Adrenal gland (tissue), 12 donors: ENCODE measurements around the gene RCL1. TPM values are rescaled to one million over a fixed set of nuclear protein-coding genes. Genes with fewer than 3 reads are reported as not detected.

ENCODE experiments used
- DNase-seq, 7 donors: peaks; one replicate each; pipeline ENCODE4 v3.0.0-alpha.2; 2019 to 2020
- H3K27ac ChIP-seq, 5 donors: fragments of 200-600 bp; sonication (generic) in 4 of 5; 1 replicate in 3 of 5; 2 replicates in 2 of 5; pipeline versions ENCODE4 v1.5.1 to v1.8.0; 2016 to 2020; ENCODE audit warnings: mild to moderate bottlenecking in 1 of 5
- H3K27me3 ChIP-seq: fragments of 200-600 bp; 2 replicates; pipeline ENCODE4 v1.8.0; 2021
- H3K36me3 ChIP-seq, 2 donors: fragments of 200-600 bp; replicated peaks in 1 of 2; 1 replicate in 1 of 2; 2 replicates in 1 of 2; pipeline versions ENCODE4 v1.5.1 to v1.8.0; 2018 to 2022
- H3K4me1 ChIP-seq, 2 donors: fragments of 200-600 bp; replicated peaks in 1 of 2; 1 replicate in 1 of 2; 2 replicates in 1 of 2; pipeline versions ENCODE4 v1.5.1 to v1.8.0; 2018 to 2021
- H3K4me3 ChIP-seq, 4 donors: fragments of 200-600 bp; sonication (generic) in 3 of 4; one replicate each; pipeline ENCODE4 v1.5.1; 2016 to 2018
- H3K9me3 ChIP-seq, 3 donors: fragments of 200-600 bp; sonication (generic) in 1 of 3; replicated peaks in 1 of 3; 1 replicate in 2 of 3; 2 replicates in 1 of 3; pipeline versions ENCODE4 v1.5.1 to v1.8.0; 2016 to 2021
- POLR2A ChIP-seq, 2 donors: fragments of 450-650 bp; IDR thresholded peaks; one replicate each; pipeline ENCODE4 v1.6.1; 2017; ENCODE audit warnings: antibody characterized with exemption in 2 of 2, mild to moderate bottlenecking in 2 of 2, moderate library complexity in 1 of 2
- WGBS, 4 donors: extraction: QIAGEN DNeasy Blood & Tissue Kit in 2 of 4; methylation state at CpG; one replicate each; pipeline versions ENCODE4 v1.1.5 to v1.1.7; 2013 to 2017; 5-methylcytosine and 5-hydroxymethylcytosine counted together
- intact Hi-C, 2 donors: fragments of 100-400 bp; cut with DNase I; formaldehyde crosslinking; loops; one replicate each; pipeline versions ENCODE4 v1.14.1 to v1.15.0; 2022 to 2023
- polyA plus RNA-seq, 3 donors: library from polyadenylated mRNA; stranded (reverse); fragments of 200-250 nt in 2 of 3; fragments of 350-450 nt in 1 of 3; fragmentation: Illumina TruSeq in 1 of 3; extraction: RNeasy Lipid Tissue Mini Kit (QIAGEN cat#74804) in 1 of 3; gene quantifications; one replicate each; pipeline ENCODE4 v1.2.3, GENCODE V29; 2013 to 2014
- total RNA-seq, 9 donors: library from RNA; depleted of rRNA in 4 of 9; stranded (reverse); fragments of >200 nt in 4 of 9; fragments of 120-200 nt in 1 of 9; fragmentation: NEBNext Ultra II Directional in 1 of 9; extraction: Animal tissue kit (Norgen Biotek cat#: 25700) in 1 of 9; gene quantifications; one replicate each; pipeline versions ENCODE4 v1.1.0 to v1.2.4, GENCODE V29; 2013 to 2023
- TF ChIP-seq, protein P1 (sequence below), 6 experiments: fragments of 450-650 bp in 4 of 6; fragments of 200-600 bp in 2 of 6; sonication (generic) in 1 of 6; IDR thresholded peaks; 1 replicate in 5 of 6; 2 replicates in 1 of 6; pipeline versions ENCODE4 v1.5.1 to v1.8.0; 2016 to 2021; ENCODE audit warnings: antibody characterized with exemption in 6 of 6, mild to moderate bottlenecking in 2 of 6, moderate library complexity in 1 of 6
- donor health status: healthy with polysubstance abuse.
- donor health status: Bipolar disorder and iron deficiency.
- donor health status: DM: yes; HTN: yes; CAD: no.
- donor health status: DM: no; HTN: no; CAD: no.
- donor health status: DM: no; HTN: no; CAD: no.
- donor health status: DM: yes; HTN: yes; CAD: no.

The RCL1 gene
- total and polyA plus RNA-seq, 12 donors = 15.4 to 33.4 (median 22.6) TPM

DNA sequence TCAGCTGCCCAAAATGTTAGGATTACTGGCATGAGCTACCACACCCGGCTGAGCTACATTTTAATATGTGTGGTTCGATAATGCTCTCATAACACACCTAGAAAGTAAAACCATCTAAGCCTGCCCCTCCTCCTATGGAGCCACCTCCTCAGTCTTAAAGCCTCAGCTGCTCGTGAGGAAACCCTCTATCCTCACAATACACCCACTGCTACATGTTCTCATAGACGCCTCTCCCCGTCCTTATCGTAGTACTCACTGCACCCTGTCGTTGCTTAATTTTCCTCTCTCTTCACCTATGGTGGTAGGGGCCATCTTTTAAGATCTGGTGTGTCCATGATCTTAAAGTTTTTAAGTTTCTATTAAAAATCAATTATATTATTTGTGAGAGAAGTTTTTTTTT lies 72.9 kb downstream of the RCL1 start:
- TF ChIP-seq POLR2A (IDR thresholded peaks at IDR 0.05) = no peak
- TF ChIP-seq, protein P1, sequence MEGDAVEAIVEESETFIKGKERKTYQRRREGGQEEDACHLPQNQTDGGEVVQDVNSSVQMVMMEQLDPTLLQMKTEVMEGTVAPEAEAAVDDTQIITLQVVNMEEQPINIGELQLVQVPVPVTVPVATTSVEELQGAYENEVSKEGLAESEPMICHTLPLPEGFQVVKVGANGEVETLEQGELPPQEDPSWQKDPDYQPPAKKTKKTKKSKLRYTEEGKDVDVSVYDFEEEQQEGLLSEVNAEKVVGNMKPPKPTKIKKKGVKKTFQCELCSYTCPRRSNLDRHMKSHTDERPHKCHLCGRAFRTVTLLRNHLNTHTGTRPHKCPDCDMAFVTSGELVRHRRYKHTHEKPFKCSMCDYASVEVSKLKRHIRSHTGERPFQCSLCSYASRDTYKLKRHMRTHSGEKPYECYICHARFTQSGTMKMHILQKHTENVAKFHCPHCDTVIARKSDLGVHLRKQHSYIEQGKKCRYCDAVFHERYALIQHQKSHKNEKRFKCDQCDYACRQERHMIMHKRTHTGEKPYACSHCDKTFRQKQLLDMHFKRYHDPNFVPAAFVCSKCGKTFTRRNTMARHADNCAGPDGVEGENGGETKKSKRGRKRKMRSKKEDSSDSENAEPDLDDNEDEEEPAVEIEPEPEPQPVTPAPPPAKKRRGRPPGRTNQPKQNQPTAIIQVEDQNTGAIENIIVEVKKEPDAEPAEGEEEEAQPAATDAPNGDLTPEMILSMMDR (IDR thresholded peaks at IDR 0.05) = no peak
- DNase-seq = no peak
- intact Hi-C loops = no loop called here
- Histone ChIP-seq H3K36me3 (peaks cover 0 to 8% of the 10 kb centered on the region in 2 donors), H3K4me1 (no peaks in the 10 kb centered on the region), H3K27ac (no peak overlapping the region), H3K27me3 (no peaks in the 10 kb centered on the region), H3K4me3 (no peak overlapping the region), H3K9me3 (no peaks in the 10 kb centered on the region)
- WGBS, 4 donors = 91 to 97% (median 95%) methylated on average over 7 of the region's 7 CpGs

DNA sequence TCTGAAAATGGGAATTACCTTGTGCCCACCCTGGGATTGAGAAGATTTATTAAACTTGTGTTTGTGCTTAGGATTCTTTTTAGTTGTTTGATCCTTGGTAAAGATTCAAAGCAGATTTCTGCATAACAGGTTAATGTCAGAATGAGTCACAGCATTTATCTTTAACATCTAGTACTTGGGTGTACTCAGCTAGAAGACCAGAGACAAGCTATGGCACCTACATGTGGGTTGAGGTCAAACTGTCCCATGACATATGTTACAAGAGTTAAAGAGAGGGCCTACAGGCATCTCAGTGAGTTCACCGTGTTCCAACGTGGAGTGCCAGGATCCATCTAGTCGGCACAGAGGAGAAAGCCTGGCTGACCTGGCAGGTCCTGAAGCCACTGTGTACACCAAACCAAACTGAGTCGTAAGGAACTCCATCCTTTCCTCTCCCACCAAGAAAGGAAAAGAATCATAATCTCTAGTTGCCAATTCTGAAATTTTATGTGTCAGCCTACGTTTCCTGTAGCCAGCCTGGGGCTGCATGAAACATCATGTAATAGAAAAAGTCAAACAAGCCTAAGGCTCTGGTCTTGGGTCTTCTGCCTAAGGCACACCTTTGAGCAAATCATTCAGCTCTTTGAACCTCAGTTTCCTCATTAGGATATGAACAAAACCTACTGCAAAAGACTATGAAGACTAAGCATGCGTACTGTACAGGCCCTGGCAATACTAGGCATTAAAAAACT lies 73.7 kb downstream of the RCL1 start:
- H3K27ac ChIP-seq = no peak overlapping the region

DNA sequence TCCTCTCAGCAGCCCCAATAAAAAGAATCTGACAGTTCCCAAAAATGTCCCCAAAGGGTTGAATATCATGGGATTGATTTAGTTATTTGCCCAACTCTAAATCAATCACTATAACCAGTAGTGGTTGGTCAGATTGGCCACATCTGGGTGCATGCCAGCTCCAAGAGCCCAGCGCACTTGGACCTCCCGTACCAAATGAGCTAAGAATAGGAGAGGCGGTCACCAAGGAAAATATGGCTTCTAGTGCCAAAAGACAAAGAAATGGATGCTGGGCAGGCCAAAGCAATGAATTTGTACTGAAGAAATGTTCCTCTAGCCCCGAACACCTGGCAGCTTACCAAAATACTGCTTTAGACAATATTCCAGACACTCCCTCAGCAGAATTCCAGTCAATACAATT lies 80.3 kb downstream of the RCL1 start:
- H3K27ac ChIP-seq = no peak overlapping the region
- WGBS, 4 donors = 80 to 92% (median 90%) methylated on average over 4 of the region's 4 CpGs

More for the DNA sequence above, 73.7 kb downstream of the RCL1 start:
- intact Hi-C loops = no loop called here
- DNase-seq = no peak
- H3K4me1 ChIP-seq = no peaks in the 10 kb centered on the region
- H3K9me3 ChIP-seq = no peaks in the 10 kb centered on the region
- H3K4me3 ChIP-seq = no peak overlapping the region
- no peak for TF ChIP-seq POLR2A (IDR thresholded peaks at IDR 0.05)
- TF ChIP-seq, protein P1 (IDR thresholded peaks at IDR 0.05) = no peak
- 85 to 97% (median 95%) methylated on average over 6 of the region's 6 CpGs for WGBS, 4 donors
- H3K36me3 ChIP-seq = peaks cover 0 to 1% of the 10 kb centered on the region in 2 donors
- no peaks in the 10 kb centered on the region for H3K27me3 ChIP-seq

DNA sequence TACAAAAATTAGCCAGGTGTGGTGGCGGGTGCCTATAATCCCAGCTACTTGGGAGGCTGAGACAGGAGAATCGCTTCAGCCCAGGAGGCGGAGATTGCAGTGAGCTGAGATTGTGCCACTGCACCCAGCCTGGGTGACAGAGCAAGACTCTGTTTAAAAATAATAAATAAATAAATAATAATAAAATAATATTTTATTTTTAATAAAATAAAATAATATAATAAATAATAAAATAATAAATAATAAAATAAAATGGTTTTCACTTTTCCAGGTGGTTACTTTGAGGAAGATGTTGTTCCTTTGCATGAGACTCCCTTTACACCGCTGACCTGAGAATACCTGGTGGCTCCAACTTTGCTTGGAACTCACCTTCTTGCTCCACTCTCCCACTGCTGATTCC lies 82.8 kb downstream of the RCL1 start:
- intact Hi-C loops = no loop called here
- no peak overlapping the region for H3K27ac ChIP-seq
- no peak overlapping the region for H3K4me3 ChIP-seq
- no peak for DNase-seq
- no peaks in the 10 kb centered on the region for H3K4me1 ChIP-seq
- H3K36me3 ChIP-seq = no peaks in the 10 kb centered on the region
- H3K9me3 ChIP-seq = no peaks in the 10 kb centered on the region
- no peak for TF ChIP-seq POLR2A (IDR thresholded peaks at IDR 0.05)
- TF ChIP-seq, protein P1 (IDR thresholded peaks at IDR 0.05) = no peak
- WGBS, 4 donors = 92 to 99% (median 95%) methylated on average over 4 of the region's 4 CpGs
- no peaks in the 10 kb centered on the region for H3K27me3 ChIP-seq

More for the DNA sequence above, 80.3 kb downstream of the RCL1 start:
- H3K36me3 ChIP-seq = no peaks in the 10 kb centered on the region
- H3K27me3 ChIP-seq = no peaks in the 10 kb centered on the region
- TF ChIP-seq, protein P1 (IDR thresholded peaks at IDR 0.05) = no peak
- no peak for TF ChIP-seq POLR2A (IDR thresholded peaks at IDR 0.05)
- no peak for DNase-seq
- no peaks in the 10 kb centered on the region for H3K9me3 ChIP-seq
- no peaks in the 10 kb centered on the region for H3K4me1 ChIP-seq
- intact Hi-C loops = no loop called here
- no peak overlapping the region for H3K4me3 ChIP-seq
